ENCODE data around the gene CTSH. TPM values are rescaled to one million over a fixed set of nuclear protein-coding genes. Genes with fewer than 3 reads are reported as not detected.

CTSH gene
- total RNA-seq, 2 donors from 2014 or later: 61.9 to 101 TPM

DNA sequence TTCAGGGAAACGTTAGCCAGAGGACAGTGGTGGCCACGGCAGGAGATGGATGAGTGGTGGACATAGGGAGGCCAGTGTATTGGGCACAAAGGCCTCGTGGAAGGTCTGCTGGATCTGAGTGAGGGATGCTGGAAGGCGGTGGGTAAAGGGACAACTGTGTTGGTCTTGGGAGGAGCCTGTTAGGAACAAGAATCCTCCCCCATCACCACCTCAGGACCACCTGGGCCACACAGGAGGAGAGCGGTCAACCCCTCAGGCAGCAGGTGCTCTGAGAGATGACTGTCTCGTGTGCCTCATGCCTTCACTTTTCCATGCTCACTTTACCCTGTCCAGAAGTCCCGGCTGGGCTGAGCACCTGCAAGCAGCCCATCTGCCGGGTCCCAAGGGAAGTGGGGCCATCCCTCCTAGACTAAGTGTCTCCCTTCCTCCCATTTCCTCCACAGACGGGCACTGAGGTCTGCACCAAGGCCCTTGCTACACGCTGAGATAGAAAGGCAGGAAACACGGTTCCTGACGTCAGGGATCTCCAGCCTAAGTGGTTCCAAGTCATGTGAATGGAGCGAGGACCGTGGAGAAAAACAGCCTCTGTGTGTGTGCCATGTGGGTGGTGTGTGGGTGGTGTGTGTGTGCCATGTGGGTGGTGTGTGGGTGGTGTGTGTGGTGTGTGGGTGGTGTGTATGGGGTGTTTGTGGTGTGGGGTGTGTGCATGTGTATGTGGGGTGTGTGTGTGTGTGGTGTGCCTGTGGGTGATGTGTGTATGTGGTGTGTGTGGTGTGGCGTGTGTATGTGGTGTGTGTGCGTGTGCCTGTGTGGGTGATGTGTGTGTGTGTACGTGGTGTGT is 47.8 kb upstream of the CTSH start:
- H3K27me3 ChIP-seq (ENCODE audit: control insufficient read depth, insufficient read depth, low read length, poor library complexity, severe bottlenecking): no peaks in the 10 kb centered on the region
- peaks cover 2% of the 10 kb centered on the region for H3K27me3 Mint-ChIP-seq (ENCODE audit: insufficient read depth)
- no peak overlapping the region for H3K27ac Mint-ChIP-seq
- TF ChIP-seq, protein P1, sequence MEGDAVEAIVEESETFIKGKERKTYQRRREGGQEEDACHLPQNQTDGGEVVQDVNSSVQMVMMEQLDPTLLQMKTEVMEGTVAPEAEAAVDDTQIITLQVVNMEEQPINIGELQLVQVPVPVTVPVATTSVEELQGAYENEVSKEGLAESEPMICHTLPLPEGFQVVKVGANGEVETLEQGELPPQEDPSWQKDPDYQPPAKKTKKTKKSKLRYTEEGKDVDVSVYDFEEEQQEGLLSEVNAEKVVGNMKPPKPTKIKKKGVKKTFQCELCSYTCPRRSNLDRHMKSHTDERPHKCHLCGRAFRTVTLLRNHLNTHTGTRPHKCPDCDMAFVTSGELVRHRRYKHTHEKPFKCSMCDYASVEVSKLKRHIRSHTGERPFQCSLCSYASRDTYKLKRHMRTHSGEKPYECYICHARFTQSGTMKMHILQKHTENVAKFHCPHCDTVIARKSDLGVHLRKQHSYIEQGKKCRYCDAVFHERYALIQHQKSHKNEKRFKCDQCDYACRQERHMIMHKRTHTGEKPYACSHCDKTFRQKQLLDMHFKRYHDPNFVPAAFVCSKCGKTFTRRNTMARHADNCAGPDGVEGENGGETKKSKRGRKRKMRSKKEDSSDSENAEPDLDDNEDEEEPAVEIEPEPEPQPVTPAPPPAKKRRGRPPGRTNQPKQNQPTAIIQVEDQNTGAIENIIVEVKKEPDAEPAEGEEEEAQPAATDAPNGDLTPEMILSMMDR (conservative IDR thresholded peaks at IDR 0.05): no peak
- no peak overlapping the region for H3K4me3 Mint-ChIP-seq
- H3K9me3 Mint-ChIP-seq: no peaks in the 10 kb centered on the region
- peaks cover 3% of the 10 kb centered on the region for H3K4me1 Mint-ChIP-seq
- no peak overlapping the region for H3K4me3 ChIP-seq (ENCODE audit: low read length)
- no peaks in the 10 kb centered on the region for H3K36me3 Mint-ChIP-seq (ENCODE audit: low read depth)
- H3K9me3 ChIP-seq (ENCODE audit: control insufficient read depth, low read length): no peaks in the 10 kb centered on the region
- H3K27ac ChIP-seq (ENCODE audit: low read depth, low read length): no peak overlapping the region
- no peak overlapping the region for H3K9ac ChIP-seq (ENCODE audit: extremely low read depth, low read length, poor library complexity, severe bottlenecking)
- no peak for DNase-seq
- no peaks in the 10 kb centered on the region for H3K36me3 ChIP-seq (ENCODE audit: control insufficient read depth, insufficient read depth, low read length)
- 91 to 100% methylated on average over 5 to 16 of the region's 17 CpGs for WGBS, 2 experiments (ENCODE audit: insufficient coverage in 1 of 2, insufficient read length in 1 of 2)
- H3K4me1 ChIP-seq (ENCODE audit: control insufficient read depth, insufficient read depth, low read length): no peaks in the 10 kb centered on the region

DNA sequence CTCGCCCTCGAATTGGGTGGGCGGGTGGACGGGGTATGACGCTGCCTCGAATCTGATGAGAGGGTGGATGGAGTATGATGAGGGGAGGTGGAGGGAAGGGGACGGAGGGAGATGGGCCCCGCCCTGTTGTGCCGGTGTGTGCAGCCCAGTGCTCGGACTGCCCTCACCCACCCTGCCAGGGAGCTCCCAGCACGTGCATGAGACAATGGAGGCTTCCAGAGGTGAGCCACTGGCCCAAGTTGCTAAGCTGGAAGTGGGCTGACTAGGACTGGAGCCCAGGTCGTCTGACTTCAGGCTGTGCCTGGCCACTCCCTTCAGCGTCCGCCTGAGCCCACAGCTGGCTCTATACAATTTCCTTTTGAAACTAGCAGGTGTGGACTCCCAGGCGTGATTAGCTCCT is 47.0 kb upstream of the CTSH start:
- Mint-ChIP-seq H3K9me3 (no peaks in the 10 kb centered on the region), H3K27me3 (ENCODE audit: insufficient read depth) (peaks cover 2% of the 10 kb centered on the region), H3K4me1 (peaks cover 3% of the 10 kb centered on the region), H3K36me3 (ENCODE audit: low read depth) (no peaks in the 10 kb centered on the region), H3K27ac (no peak overlapping the region), H3K4me3 (no peak overlapping the region)
- Histone ChIP-seq H3K27me3 (ENCODE audit: control insufficient read depth, insufficient read depth, low read length, poor library complexity, severe bottlenecking) (no peaks in the 10 kb centered on the region), H3K4me1 (ENCODE audit: control insufficient read depth, insufficient read depth, low read length) (no peaks in the 10 kb centered on the region), H3K36me3 (ENCODE audit: control insufficient read depth, insufficient read depth, low read length) (no peaks in the 10 kb centered on the region), H3K4me3 (ENCODE audit: low read length) (no peak overlapping the region), H3K9ac (ENCODE audit: extremely low read depth, low read length, poor library complexity, severe bottlenecking) (no peak overlapping the region), H3K9me3 (ENCODE audit: control insufficient read depth, low read length) (no peaks in the 10 kb centered on the region), H3K27ac (ENCODE audit: low read depth, low read length) (no peak overlapping the region)
- WGBS, 2 experiments (ENCODE audit: insufficient coverage in 1 of 2, insufficient read length in 1 of 2): 91 to 94% methylated on average over 6 to 15 of the region's 15 CpGs
- DNase-seq: no peak
- TF ChIP-seq, protein P1 (conservative IDR thresholded peaks at IDR 0.05): no peak

DNA sequence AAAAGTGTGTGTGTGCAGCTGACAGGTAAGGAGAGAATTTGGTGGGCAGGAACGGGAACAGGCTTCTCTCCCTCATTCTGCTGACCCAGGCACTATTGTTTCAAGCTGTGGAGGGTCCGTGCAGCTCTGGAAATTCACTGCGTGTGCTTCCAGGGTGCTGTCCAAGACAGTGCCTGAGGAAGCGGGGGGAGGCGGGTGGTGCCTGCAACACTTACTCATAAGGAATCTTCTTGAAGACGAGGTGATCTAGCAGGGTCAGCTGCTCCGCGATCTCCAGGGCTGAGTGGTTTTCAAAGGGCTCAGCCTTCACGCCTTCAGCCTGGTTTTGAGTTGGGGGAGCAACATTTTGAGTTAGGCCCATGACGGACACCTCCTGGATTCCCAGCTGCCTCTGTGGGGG is 46.6 kb upstream of the CTSH start:
- Histone ChIP-seq H3K4me3 (ENCODE audit: low read length) (no peak overlapping the region), H3K27me3 (ENCODE audit: control insufficient read depth, insufficient read depth, low read length, poor library complexity, severe bottlenecking) (no peaks in the 10 kb centered on the region), H3K27ac (ENCODE audit: low read depth, low read length) (no peak overlapping the region), H3K4me1 (ENCODE audit: control insufficient read depth, insufficient read depth, low read length) (no peaks in the 10 kb centered on the region), H3K9ac (ENCODE audit: extremely low read depth, low read length, poor library complexity, severe bottlenecking) (no peak overlapping the region), H3K36me3 (ENCODE audit: control insufficient read depth, insufficient read depth, low read length) (no peaks in the 10 kb centered on the region), H3K9me3 (ENCODE audit: control insufficient read depth, low read length) (no peaks in the 10 kb centered on the region)
- DNase-seq: no peak
- no peak overlapping the region for H3K4me3 Mint-ChIP-seq
- no peaks in the 10 kb centered on the region for H3K36me3 Mint-ChIP-seq (ENCODE audit: low read depth)
- WGBS, 2 experiments (ENCODE audit: insufficient coverage in 1 of 2, insufficient read length in 1 of 2): 93 to 98% methylated on average over 7 to 10 of the region's 10 CpGs
- no peaks in the 10 kb centered on the region for H3K9me3 Mint-ChIP-seq
- peaks cover 2% of the 10 kb centered on the region for H3K27me3 Mint-ChIP-seq (ENCODE audit: insufficient read depth)
- H3K4me1 Mint-ChIP-seq: peaks cover 3% of the 10 kb centered on the region
- H3K27ac Mint-ChIP-seq: no peak overlapping the region
- TF ChIP-seq, protein P1 (conservative IDR thresholded peaks at IDR 0.05): no peak

Data from endodermal cell (in vitro differentiated cells).